Ishikawa (cell line): Measurements from ENCODE around the gene ENOX2.

Source experiments
- CEBPB ChIP-seq: IDR thresholded peaks from 2 replicates; pipeline ENCODE4 v1.6.1; 2012
- CREB1 ChIP-seq: IDR thresholded peaks from 2 replicates; pipeline ENCODE4 v1.6.1; 2012; ENCODE audit warnings: low read depth
- EGR1 ChIP-seq: IDR thresholded peaks from 2 replicates; pipeline ENCODE4 v1.6.1; 2012
- EP300 ChIP-seq: IDR thresholded peaks from 2 replicates; pipeline ENCODE4 v1.6.1; 2012; ENCODE audit warnings: borderline replicate concordance
- FOXM1 ChIP-seq: IDR thresholded peaks from 2 replicates; pipeline ENCODE4 v1.6.1; 2012; ENCODE audit warnings: low read depth, borderline replicate concordance
- MAX ChIP-seq: IDR thresholded peaks from 2 replicates; pipeline ENCODE4 v1.6.1; 2012
- NFIC ChIP-seq: IDR thresholded peaks from 2 replicates; pipeline ENCODE4 v1.6.1; 2012
- RAD21 ChIP-seq: IDR thresholded peaks from 2 replicates; pipeline ENCODE4 v1.6.1; 2012; ENCODE audit warnings: low read depth
- REST ChIP-seq: IDR thresholded peaks from 2 replicates; pipeline ENCODE4 v1.6.1; 2012; ENCODE audit warnings: low read depth, mild to moderate bottlenecking
- TAF1 ChIP-seq: IDR thresholded peaks from 2 replicates; pipeline ENCODE4 v1.6.1; 2012; ENCODE audit warnings: low read depth, mild to moderate bottlenecking
- TCF12 ChIP-seq: IDR thresholded peaks from 2 replicates; pipeline ENCODE4 v1.6.1; 2012; ENCODE audit warnings: low read depth
- TEAD4 ChIP-seq: IDR thresholded peaks from 2 replicates; pipeline ENCODE4 v1.6.1; 2012
- USF1 ChIP-seq: IDR thresholded peaks from 2 replicates; pipeline ENCODE4 v1.6.1; 2012
- YY1 ChIP-seq: IDR thresholded peaks from 2 replicates; pipeline ENCODE4 v1.6.1; 2012; ENCODE audit warnings: low read depth
- ZBTB7A ChIP-seq: IDR thresholded peaks from 2 replicates; pipeline ENCODE4 v1.6.1; 2012; ENCODE audit warnings: low read depth

The ENOX2 gene

GRCh38 chrX:130830599-130831346 is 72.2 kb downstream of the ENOX2 start:
- TF ChIP-seq FOXM1 (no peak), USF1 (no peak), EGR1 (no peak), EP300 (no peak), ZBTB7A (no peak), CREB1 (no peak), MAX (no peak), TCF12 (no peak), TEAD4 (no peak), CEBPB (no peak), NFIC (no peak), YY1 (no peak), RAD21 (no peak), REST (no peak), TAF1 (no peak)

GRCh38 chrX:130829526-130830515 is 73.2 kb downstream of the ENOX2 start:
- TF ChIP-seq EP300 (no peak), REST (no peak), USF1 (no peak), CREB1 (no peak), ZBTB7A (no peak), TEAD4 (no peak), CEBPB (no peak)

- no peak for TF ChIP-seq REST
Measured at GRCh38 chrX:130828641-130829040, 74.4 kb downstream of the ENOX2 start.

- TF ChIP-seq USF1: no peak
- no peak for TF ChIP-seq NFIC
- TF ChIP-seq MAX: no peak
- no peak for TF ChIP-seq ZBTB7A
- no peak for TF ChIP-seq YY1
Measured at GRCh38 chrX:130827648-130828047, 75.4 kb downstream of the ENOX2 start.
